K562 (cell line): ENCODE measurements around the gene ATAD2B.

Experiments
- JUND ChIP-seq, 2 experiments: IDR thresholded peaks; 2 replicates in 1 of 2; 3 replicates in 1 of 2; pipeline ENCODE4 v1.6.1; 2011; ENCODE audit warnings: borderline replicate concordance in 2 of 2, low read depth in 2 of 2, low read length in 2 of 2, improper control_type of control experiment in 1 of 2, missing biosample characterization in 1 of 2, missing genetic modification characterization in 1 of 2, missing genetic modification reagents in 1 of 2
- MIER1 ChIP-seq: fragments of 450-650 bp; IDR thresholded peaks from 2 replicates; pipeline ENCODE4 v1.6.1; 2016; ENCODE audit warnings: antibody characterized with exemption, mild to moderate bottlenecking, low read depth
- ZKSCAN8 ChIP-seq: fragments of 200-800 bp; sonication (Bioruptor generic); IDR thresholded peaks from 2 replicates; pipeline ENCODE4 v1.6.1; 2016; ENCODE audit warnings: missing genetic modification characterization, missing compliant biosample characterization
- TF ChIP-seq, protein P1 (sequence below): IDR thresholded peaks from 2 replicates; pipeline ENCODE4 v1.6.1; 2016; ENCODE audit warnings: missing genetic modification characterization, missing compliant biosample characterization

DNA sequence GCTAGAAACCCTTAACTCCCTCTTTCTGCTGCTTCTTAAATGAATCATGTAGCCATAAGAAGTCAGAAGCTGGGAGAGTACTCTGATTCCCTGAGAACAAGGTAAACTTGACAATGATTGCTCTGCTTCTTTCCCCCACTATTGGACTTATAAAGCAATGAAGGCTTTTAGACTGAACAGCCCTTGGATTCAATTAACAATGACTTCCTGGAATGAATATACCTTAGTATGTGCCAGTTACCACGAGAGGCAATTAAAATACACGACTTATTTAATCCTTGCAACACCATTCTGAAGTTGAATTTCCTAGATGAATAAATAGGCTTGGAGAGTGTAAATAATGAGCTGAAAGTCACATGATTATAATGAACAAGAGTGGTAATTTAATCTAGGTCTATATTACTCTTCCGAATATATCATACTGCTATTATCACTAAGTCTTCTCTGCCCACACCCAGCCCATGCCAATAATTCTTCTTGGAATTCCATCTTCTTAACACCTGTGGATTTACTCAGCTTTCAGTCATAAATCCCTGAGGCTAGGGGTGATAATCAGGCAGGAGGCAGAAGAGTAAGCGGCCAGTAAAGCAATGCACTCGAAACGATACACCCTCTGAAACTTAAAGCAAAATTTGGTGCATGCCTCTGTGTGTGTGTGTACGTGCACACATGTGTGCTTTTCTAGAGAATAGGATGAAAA is 170.2 kb downstream of the ATAD2B start:
- TF ChIP-seq, protein P1, sequence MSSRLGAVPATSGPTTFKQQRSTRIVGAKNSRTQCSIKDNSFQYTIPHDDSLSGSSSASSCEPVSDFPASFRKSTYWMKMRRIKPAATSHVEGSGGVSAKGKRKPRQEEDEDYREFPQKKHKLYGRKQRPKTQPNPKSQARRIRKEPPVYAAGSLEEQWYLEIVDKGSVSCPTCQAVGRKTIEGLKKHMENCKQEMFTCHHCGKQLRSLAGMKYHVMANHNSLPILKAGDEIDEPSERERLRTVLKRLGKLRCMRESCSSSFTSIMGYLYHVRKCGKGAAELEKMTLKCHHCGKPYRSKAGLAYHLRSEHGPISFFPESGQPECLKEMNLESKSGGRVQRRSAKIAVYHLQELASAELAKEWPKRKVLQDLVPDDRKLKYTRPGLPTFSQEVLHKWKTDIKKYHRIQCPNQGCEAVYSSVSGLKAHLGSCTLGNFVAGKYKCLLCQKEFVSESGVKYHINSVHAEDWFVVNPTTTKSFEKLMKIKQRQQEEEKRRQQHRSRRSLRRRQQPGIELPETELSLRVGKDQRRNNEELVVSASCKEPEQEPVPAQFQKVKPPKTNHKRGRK (tag): no peak
- TF ChIP-seq MIER1 (no peak), ZKSCAN8 (CRISPR knock-in tag) (no peak), JUND (IDR thresholded peaks at IDR 0.05; ENCODE audit: borderline replicate concordance, low read depth, low read length) (no peak), JUND (tag; IDR thresholded peaks at IDR 0.05; ENCODE audit: borderline replicate concordance, low read depth, low read length) (no peak)
